GM20000 (cell line): ENCODE results near the gene ASAH2.

Source experiments
- DNase-seq: peaks from one replicate; pipeline ENCODE4 v3.0.0; 2012; ENCODE audit warnings: low spot score
- CTCF ChIP-seq: IDR thresholded peaks from 2 replicates; pipeline ENCODE4 v1.5.1; 2012; ENCODE audit warnings: mild to moderate bottlenecking, control low read depth; ENCODE audit errors: extremely low read depth, missing control alignments

Gene ASAH2

GRCh38 chr10:50251394-50251793 lies at the start of gene ASAH2:
Gene ASAH2 (minus strand): TSS chr10:50251516. CDS start chr10:50248610, 2,906 bp downstream.
- TF ChIP-seq CTCF, result no peak
- no peak for DNase-seq

- DNase-seq, result no peak
- TF ChIP-seq CTCF, result no peak
These were observed 48.8 kb upstream of the ASAH2 start for GRCh38 chr10:50299948-50300669.

- TF ChIP-seq CTCF, result no peak
- no peak for DNase-seq
These were observed 44.1 kb upstream of the ASAH2 start for GRCh38 chr10:50295367-50295766.

GRCh38 chr10:50294582-50294981 lies 43.3 kb upstream of the ASAH2 start:
- no peak for TF ChIP-seq CTCF
- no peak for DNase-seq

- TF ChIP-seq CTCF, result no peak
- no peak for DNase-seq
These were observed 42.4 kb upstream of the ASAH2 start for GRCh38 chr10:50293513-50294313.

GRCh38 chr10:50291261-50291850 lies 40.0 kb upstream of the ASAH2 start:
- no peak for DNase-seq
- TF ChIP-seq CTCF, result no peak

GRCh38 chr10:50289196-50289595 lies 37.9 kb upstream of the ASAH2 start:
- DNase-seq, result no peak
- no peak for TF ChIP-seq CTCF
